RWPE1 (cell line): Measurements from ENCODE around the gene PA2G4.

ENCODE experiments used
- CTCF ChIA-PET: fragments of 350-600 bp; sonication (Branson Sonifier 250); formaldehyde crosslinking; extraction: SDS; loops from one replicate; lab custom pipeline; 2021; lab: Yijun Ruan, JAX
- POLR2A ChIA-PET: fragments of 400-600 bp; formaldehyde crosslinking; extraction: SDS; loops from one replicate; lab custom pipeline; 2020; ENCODE audit warnings: antibody characterized with exemption; ENCODE audit not compliant: low non-redundant PET; lab: Yijun Ruan, JAX
- DNase-seq: peaks from one replicate; pipeline ENCODE4 v3.0.0; 2012; ENCODE audit warnings: low spot score
- H3K27ac ChIP-seq: fragments of 450-650 bp; 2 replicates; pipeline ENCODE4 v1.5.1; 2017
- CTCF ChIP-seq: fragments of 450-650 bp; conservative IDR thresholded peaks from 2 replicates; pipeline ENCODE4 v1.5.1; 2017; ENCODE audit warnings: low read depth, mild to moderate bottlenecking

PA2G4 gene

GRCh38 chr12:56145217-56145616 is 40.9 kb downstream of the PA2G4 start:
- no peak for DNase-seq
- no peak overlapping the region; the same call in 1 of the 2 replicates for H3K27ac ChIP-seq
- no peak for TF ChIP-seq CTCF
- ChIA-PET CTCF (interaction anchor here (0.6 kb wide), 1 partner anchor 18 kb away, joined by 3 read pairs; no protein-coding TSS in a partner anchor), POLR2A (no interaction called here)

- no peak for TF ChIP-seq CTCF
- no peak for DNase-seq
- ChIA-PET CTCF (no interaction called here), POLR2A (interaction anchor here (0.7 kb wide), 2 partner anchors 14 to 114 kb away, joined by 7 to 8 read pairs; no protein-coding TSS in a partner anchor)
- H3K27ac ChIP-seq = peak overlapping the region; percentile 11; the same call in 1 of the 2 replicates
Observed at GRCh38 chr12:56146492-56147460, 42.4 kb downstream of the PA2G4 start.

GRCh38 chr12:56150563-56150962 is 46.2 kb downstream of the PA2G4 start:
- peak; percentile 33 for DNase-seq
- CTCF ChIA-PET = interaction anchor here (0.6 to 1.3 kb wide), 2 partner anchors 37 to 49 kb away, joined by 4 to 5 read pairs; no protein-coding TSS in a partner anchor
- H3K27ac ChIP-seq = peak overlapping the region; percentile 97
- TF ChIP-seq CTCF = no peak
- POLR2A ChIA-PET = no interaction called here

GRCh38 chr12:56151672-56152131 is 47.3 kb downstream of the PA2G4 start:
- peak overlapping the region; percentile 97 for H3K27ac ChIP-seq
- ChIA-PET CTCF (interaction anchor here (0.6 to 1.3 kb wide), 5 partner anchors 12 to 36 kb away, joined by 3 to 6 read pairs (median 4); no protein-coding TSS in a partner anchor), POLR2A (interaction anchor here (0.6 kb wide), 1 partner anchor 16 kb away, joined by 4 read pairs; no protein-coding TSS in a partner anchor)
- peak; percentile 70 for DNase-seq
- peak; percentile 59 for TF ChIP-seq CTCF

- ChIA-PET POLR2A (no interaction called here), CTCF (interaction anchor here (0.6 to 1.3 kb wide), 3 partner anchors 14 to 30 kb away, joined by 4 to 6 read pairs (median 5); no protein-coding TSS in a partner anchor)
- peak; percentile 91 for DNase-seq
- peak within 1 kb of the TSS; percentile 97 for H3K27ac ChIP-seq
- no peak for TF ChIP-seq CTCF
Observed at GRCh38 chr12:56152132-56152755, 47.9 kb downstream of the PA2G4 start, which contains the start of gene MYL6B. MYL6B (plus strand) TSS chr12:56152587; CDS start chr12:56153919, 1,332 bp downstream.
